Nephron progenitor cell (in vitro differentiated cells): ENCODE data around the gene UMAD1.
A peak's percentile ranks its signal among the peaks of the same experiment; 100 is the strongest.

ENCODE experiments used
- DNase-seq: peaks from one replicate; pipeline ENCODE4 v3.0.0; 2021
- H3K27ac Mint-ChIP-seq: 2 replicates; pipeline ENCODE4 v1.8.0; 2021; ENCODE audit warnings: mild to moderate bottlenecking, moderate library complexity, mixed read lengths
- H3K27me3 Mint-ChIP-seq: 2 replicates; pipeline ENCODE4 v1.8.0; 2021; ENCODE audit warnings: mild to moderate bottlenecking, low read depth, mixed read lengths; ENCODE audit not compliant: poor library complexity
- H3K36me3 Mint-ChIP-seq: 2 replicates; pipeline ENCODE4 v1.8.0; 2021; ENCODE audit warnings: low read depth, mixed read lengths
- H3K4me1 Mint-ChIP-seq: 2 replicates; pipeline ENCODE4 v1.8.0; 2021; ENCODE audit warnings: mixed read lengths
- H3K4me3 Mint-ChIP-seq: 2 replicates; pipeline ENCODE4 v1.8.0; 2021; ENCODE audit warnings: mild to moderate bottlenecking, moderate library complexity, mixed read lengths
- H3K9me3 Mint-ChIP-seq: 2 replicates; pipeline ENCODE4 v1.8.0; 2021; ENCODE audit warnings: mild to moderate bottlenecking, moderate library complexity, mixed read lengths
- TF ChIP-seq, protein P1 (sequence below): fragments of 200-600 bp; sonication (generic); IDR thresholded peaks from 2 replicates; pipeline ENCODE4 v1.5.0; 2021; ENCODE audit warnings: antibody characterized with exemption

Gene UMAD1

DNA sequence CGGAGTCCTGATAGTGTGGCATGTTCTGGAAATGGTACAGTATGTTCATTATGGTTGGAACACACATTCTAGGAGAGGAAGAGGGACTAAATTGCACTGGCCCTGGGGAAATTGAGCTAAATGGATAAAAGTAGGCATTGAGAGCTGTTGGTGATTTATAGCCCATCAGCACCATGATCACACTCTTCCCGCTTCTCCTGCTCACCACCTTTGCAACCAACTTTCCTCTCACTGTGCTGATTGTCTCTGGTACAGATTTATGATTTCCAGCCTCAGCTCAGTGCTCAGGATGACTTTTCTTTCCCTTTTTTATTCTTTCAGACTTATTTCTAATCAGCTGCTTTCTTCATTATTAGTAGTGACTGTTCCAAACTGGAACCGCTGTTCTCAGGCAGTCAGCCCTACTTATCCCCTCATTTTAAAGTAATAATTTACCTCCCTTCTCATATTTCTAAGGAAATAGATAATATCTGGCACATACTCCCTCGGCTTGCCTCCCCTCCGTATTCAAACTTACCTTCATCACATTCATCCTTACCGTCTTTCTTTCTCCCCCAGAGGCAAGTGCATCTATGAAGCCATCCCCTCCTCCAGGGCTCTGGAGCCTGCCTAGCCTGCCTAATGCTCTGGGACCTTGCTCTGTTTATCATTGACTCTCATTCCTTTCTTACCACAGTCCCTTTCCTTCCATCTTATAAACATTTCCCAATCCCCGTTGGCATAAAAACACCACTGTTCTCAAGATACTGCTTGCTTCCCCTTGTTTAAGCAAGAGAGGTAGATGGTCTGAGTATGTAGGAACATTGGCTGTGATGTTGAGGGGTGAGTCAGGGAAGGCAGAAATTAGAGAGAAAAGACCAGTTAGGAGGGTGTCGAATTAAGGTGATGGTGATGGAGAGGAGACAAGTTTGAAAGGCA lies 129.4 kb downstream of the UMAD1 start:
- Mint-ChIP-seq H3K27me3 (no peaks in the 10 kb centered on the region), H3K4me1 (peaks cover 39% of the 10 kb centered on the region), H3K27ac (peak overlapping the region; percentile 63), H3K9me3 (no peaks in the 10 kb centered on the region), H3K36me3 (no peaks in the 10 kb centered on the region), H3K4me3 (no peak overlapping the region)
- TF ChIP-seq, protein P1, sequence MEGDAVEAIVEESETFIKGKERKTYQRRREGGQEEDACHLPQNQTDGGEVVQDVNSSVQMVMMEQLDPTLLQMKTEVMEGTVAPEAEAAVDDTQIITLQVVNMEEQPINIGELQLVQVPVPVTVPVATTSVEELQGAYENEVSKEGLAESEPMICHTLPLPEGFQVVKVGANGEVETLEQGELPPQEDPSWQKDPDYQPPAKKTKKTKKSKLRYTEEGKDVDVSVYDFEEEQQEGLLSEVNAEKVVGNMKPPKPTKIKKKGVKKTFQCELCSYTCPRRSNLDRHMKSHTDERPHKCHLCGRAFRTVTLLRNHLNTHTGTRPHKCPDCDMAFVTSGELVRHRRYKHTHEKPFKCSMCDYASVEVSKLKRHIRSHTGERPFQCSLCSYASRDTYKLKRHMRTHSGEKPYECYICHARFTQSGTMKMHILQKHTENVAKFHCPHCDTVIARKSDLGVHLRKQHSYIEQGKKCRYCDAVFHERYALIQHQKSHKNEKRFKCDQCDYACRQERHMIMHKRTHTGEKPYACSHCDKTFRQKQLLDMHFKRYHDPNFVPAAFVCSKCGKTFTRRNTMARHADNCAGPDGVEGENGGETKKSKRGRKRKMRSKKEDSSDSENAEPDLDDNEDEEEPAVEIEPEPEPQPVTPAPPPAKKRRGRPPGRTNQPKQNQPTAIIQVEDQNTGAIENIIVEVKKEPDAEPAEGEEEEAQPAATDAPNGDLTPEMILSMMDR = no peak
- no peak for DNase-seq

DNA sequence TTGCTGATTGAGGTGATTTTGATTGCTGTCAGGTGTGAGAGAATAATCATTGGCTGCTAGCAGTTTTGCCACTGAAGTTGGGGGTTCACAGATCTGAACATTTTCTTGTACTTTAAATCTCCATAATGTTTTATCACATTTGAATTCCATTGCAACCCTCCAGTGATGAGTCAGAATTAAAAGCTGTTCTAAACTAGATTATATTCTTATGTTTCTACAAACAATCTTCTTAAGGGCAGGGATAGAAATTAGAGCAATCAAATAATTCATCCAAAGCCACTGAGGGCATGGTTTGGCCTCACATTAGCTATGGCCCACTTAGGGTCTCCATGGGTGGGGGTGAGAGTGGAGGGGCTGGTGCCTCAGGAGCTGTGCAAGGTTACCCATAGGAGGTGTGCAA lies 130.9 kb downstream of the UMAD1 start:
- Mint-ChIP-seq H3K9me3 (no peaks in the 10 kb centered on the region), H3K4me1 (peaks cover 39% of the 10 kb centered on the region), H3K36me3 (no peaks in the 10 kb centered on the region), H3K27ac (no peak overlapping the region), H3K27me3 (no peaks in the 10 kb centered on the region), H3K4me3 (no peak overlapping the region)
- no peak for DNase-seq
- TF ChIP-seq, protein P1 = no peak

DNA sequence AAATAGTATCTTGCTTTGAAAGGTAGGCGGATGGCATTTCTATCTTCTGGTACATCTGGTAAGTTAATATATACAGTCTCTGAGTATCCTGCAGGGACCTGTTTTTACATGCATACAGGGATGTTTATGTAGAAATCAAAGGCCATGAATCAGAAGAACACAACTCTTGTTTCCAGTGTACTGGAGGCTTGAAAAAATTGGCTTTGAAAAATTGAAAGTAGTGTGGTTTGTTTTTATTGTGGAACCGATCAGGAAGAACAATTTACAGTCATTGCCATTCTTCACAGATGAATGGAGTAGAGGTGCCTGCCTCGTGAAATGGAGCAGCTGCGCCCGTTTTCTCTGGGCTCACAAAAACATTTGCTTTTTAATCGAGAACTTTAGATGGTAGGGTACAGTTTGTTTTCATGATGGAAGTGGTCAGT lies 131.9 kb downstream of the UMAD1 start:
- H3K27ac Mint-ChIP-seq = peak overlapping the region; percentile 46
- H3K4me3 Mint-ChIP-seq = peak overlapping the region; percentile 35
- TF ChIP-seq, protein P1 = no peak
- no peak for DNase-seq
- H3K9me3 Mint-ChIP-seq = no peaks in the 10 kb centered on the region
- H3K4me1 Mint-ChIP-seq = peaks cover 39% of the 10 kb centered on the region
- no peaks in the 10 kb centered on the region for H3K27me3 Mint-ChIP-seq
- H3K36me3 Mint-ChIP-seq = no peaks in the 10 kb centered on the region

DNA sequence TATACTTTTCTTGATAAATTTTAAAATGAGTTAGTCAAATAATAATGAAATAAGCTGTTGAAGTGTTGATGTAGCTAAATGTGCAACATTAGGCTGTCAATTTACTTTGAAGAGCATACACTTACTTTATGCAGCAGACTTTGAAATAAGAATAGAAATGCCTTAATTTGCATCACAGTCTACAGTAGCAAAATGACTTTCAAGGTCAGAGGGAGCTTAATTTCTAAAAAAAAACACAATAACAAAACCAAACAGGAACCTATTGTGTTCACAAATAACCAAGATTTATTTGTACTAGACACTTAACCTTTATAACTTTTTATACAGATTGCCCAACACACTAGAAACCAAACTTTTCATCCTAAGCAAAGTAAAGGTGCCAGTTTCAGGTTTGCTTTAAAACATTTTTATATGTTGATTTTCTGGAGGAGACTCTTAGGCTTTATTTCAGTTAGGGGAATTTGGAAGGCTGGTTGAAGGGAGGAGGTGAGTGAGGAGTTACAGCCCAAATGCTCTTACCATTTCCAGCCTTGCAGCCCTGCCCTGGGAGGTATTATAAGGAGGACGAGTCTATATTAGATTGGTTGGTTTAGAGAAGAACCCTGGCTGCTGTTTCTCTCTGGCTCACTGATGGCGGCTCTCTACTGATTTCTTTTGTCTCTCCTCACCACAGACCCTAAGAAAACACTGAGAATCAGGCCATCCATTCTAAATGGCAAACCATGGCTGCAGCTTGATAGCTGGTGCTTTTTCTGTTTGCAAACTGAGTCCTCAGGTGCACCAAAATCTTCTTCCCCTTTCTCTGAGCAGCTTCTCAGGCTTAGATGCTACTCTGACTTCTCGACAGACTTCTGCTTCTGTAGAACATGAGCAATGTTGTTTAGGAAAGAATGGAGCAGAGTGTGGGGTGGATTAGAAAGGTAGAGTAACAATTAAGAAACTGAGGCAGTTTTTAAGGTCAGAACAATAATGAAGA lies 133.1 kb downstream of the UMAD1 start:
- Mint-ChIP-seq H3K36me3 (no peaks in the 10 kb centered on the region), H3K9me3 (no peaks in the 10 kb centered on the region), H3K4me3 (no peak overlapping the region), H3K4me1 (peaks cover 33% of the 10 kb centered on the region), H3K27me3 (no peaks in the 10 kb centered on the region), H3K27ac (no peak overlapping the region)
- TF ChIP-seq, protein P1 = no peak
- no peak for DNase-seq

DNA sequence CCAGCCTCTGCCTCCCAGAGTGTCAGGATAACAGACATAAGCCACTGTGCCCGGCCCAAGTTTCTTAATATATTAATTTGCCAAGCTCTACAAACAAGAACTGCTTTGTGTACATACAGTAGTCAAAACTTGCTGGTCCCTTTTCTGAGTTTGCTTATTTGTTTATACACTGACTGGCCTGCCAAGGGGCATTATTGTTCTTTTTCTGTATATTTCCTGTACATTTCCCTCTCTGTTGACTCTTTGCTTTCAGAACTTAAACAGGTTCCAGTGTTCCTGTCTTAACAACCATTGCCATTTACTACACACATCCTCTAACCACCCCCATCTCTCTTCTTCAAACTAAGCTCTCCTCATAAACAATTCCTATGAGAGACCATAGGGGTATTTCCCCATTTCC lies 139.3 kb downstream of the UMAD1 start:
- TF ChIP-seq, protein P1 = no peak
- Mint-ChIP-seq H3K27ac (no peak overlapping the region), H3K27me3 (no peaks in the 10 kb centered on the region), H3K36me3 (no peaks in the 10 kb centered on the region), H3K4me3 (no peak overlapping the region), H3K4me1 (peaks cover under 1% of the 10 kb centered on the region), H3K9me3 (no peaks in the 10 kb centered on the region)
- no peak for DNase-seq
